GM12892 (cell line): ENCODE measurements around the gene PTPRN2.

Experiments
- POLR2A ChIP-seq: IDR thresholded peaks from 2 replicates; pipeline ENCODE4 v1.6.1; 2011; ENCODE audit warnings: low read depth, low read length, control low read depth
- POLR2AphosphoS5 ChIP-seq: IDR thresholded peaks from 2 replicates; pipeline ENCODE4 v1.6.1; 2011; ENCODE audit warnings: low read depth, low read length, control low read depth
- TAF1 ChIP-seq: IDR thresholded peaks from 2 replicates; pipeline ENCODE4 v1.6.1; 2011; ENCODE audit warnings: low read depth, mild to moderate bottlenecking, control low read depth, low read length, borderline replicate concordance

GRCh38 chr7:157641866-157642265, 945.8 kb downstream of the PTPRN2 start:
- TF ChIP-seq POLR2A (no peak), POLR2AphosphoS5 (no peak), TAF1 (no peak)
